Measurements from ENCODE around the gene CUEDC2.

GRCh38 chr10:102384053-102384452 lies 48.3 kb downstream of the CUEDC2 start:
- TF ChIP-seq CTCF (IDR thresholded peaks at IDR 0.05; ENCODE audit: low read depth, low read length, missing input control) (no peak), REST (IDR thresholded peaks at IDR 0.05) (no peak)

Measured in liver (tissue), 2 donors.